Astrocyte of the cerebellum (primary cell): ENCODE results near the gene RPS2.

ENCODE experiments used
- DNase-seq: peaks from one replicate; pipeline ENCODE4 v3.0.0-alpha.2; 2011; ENCODE audit warnings: low read depth
- H3K4me3 ChIP-seq: 2 replicates; pipeline ENCODE4 v1.5.1; 2011; ENCODE audit warnings: mild to moderate bottlenecking, low read depth, low read length, moderate library complexity
- CTCF ChIP-seq: IDR thresholded peaks from 2 replicates; pipeline ENCODE4 v1.5.1; 2012; ENCODE audit warnings: low read length, low read depth, moderate library complexity, mild to moderate bottlenecking; ENCODE audit errors: missing control alignments
- in situ Hi-C: cut with HindIII; loops from 2 replicates; pipeline ENCODE4 v1.10.0; 2017; ENCODE audit warnings: low sequenced_read_pairs

Gene RPS2

GRCh38 chr16:1916640-1916990, 48.0 kb downstream of the RPS2 start:
- in situ Hi-C loops, result no loop called here
- DNase-seq, result no peak
- H3K4me3 ChIP-seq, result no peak overlapping the region
- no peak for TF ChIP-seq CTCF

GRCh38 chr16:1915732-1916639, 48.6 kb downstream of the RPS2 start:
- in situ Hi-C loops, result no loop called here
- no peak for DNase-seq
- TF ChIP-seq CTCF, result no peak
- H3K4me3 ChIP-seq, result no peak overlapping the region

GRCh38 chr16:1914988-1915387, 49.6 kb downstream of the RPS2 start:
- in situ Hi-C loops, result no loop called here
- no peak overlapping the region for H3K4me3 ChIP-seq
- no peak for DNase-seq
- no peak for TF ChIP-seq CTCF

GRCh38 chr16:1914084-1914608, 50.5 kb downstream of the RPS2 start:
- no peak overlapping the region for H3K4me3 ChIP-seq
- in situ Hi-C loops, result no loop called here
- no peak for DNase-seq
- no peak for TF ChIP-seq CTCF

GRCh38 chr16:1913327-1914083, 51.1 kb downstream of the RPS2 start:
- no peak overlapping the region for H3K4me3 ChIP-seq
- DNase-seq, result no peak
- TF ChIP-seq CTCF, result no peak
- in situ Hi-C loops, result no loop called here

- no peak for TF ChIP-seq CTCF
- in situ Hi-C loops, result no loop called here
- H3K4me3 ChIP-seq, result no peak overlapping the region
- DNase-seq, result no peak
Observed at GRCh38 chr16:1912215-1912543, 52.4 kb downstream of the RPS2 start.
